GM21528 (cell line): Measurements from ENCODE around the gene VWA1.
"Not testable (repeated sequence)": the region's sequence is repeated elsewhere in the genome, so short reads cannot be mapped to it uniquely, and the experiment has no call there.

Experiments
- ATAC-seq: cut with Tn5 transposase; IDR thresholded peaks from one replicate; pipeline ENCODE4 v1.9.1; 2021; ENCODE audit warnings: mild to moderate bottlenecking, moderate library complexity; ENCODE audit not compliant: unreplicated experiment, low FRiP score

The VWA1 gene

DNA sequence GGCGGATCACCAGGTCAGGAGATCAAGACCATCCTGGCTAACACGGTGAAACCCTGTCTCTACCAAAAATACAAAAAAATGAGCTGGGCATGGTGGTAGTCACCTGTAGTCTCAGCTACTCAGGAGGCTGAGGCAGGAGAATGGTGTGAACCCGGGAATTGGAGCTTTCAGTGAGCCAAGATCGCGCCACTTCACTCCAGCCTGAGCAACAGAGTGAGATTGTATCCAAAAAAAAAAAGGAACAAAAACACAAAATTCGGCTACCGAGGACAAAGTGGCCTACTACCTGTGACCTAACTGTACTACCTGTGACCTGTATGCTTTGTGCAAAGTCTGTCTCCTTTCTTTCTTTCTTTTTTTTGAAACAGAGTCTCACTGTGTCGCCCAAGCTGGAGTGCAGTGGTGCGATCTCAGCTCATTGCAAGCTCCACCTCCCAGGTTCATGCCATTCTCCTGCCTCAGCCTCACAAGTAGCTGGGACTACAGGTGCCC, 32.5 kb upstream of the VWA1 start:
- not testable (repeated sequence) for ATAC-seq

DNA sequence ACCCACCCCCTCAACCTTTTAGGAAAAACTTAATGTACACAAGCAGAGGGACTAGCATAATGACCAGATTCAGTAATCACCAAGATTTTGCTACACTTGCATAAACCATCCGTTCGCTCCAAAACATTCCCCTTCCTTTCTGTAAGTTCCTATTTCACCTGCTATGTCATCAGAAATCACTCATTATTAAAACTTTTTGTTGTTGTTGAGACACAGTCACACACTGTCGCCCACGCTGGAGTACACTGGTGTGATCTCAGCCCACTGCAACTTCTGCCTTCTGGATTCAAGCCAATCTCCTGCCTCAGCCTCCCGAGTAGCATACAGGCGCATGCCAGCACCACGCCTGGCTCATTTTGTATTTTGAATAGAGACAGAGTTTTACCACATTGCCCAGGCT, 31.8 kb upstream of the VWA1 start:
- ATAC-seq = no peak

DNA sequence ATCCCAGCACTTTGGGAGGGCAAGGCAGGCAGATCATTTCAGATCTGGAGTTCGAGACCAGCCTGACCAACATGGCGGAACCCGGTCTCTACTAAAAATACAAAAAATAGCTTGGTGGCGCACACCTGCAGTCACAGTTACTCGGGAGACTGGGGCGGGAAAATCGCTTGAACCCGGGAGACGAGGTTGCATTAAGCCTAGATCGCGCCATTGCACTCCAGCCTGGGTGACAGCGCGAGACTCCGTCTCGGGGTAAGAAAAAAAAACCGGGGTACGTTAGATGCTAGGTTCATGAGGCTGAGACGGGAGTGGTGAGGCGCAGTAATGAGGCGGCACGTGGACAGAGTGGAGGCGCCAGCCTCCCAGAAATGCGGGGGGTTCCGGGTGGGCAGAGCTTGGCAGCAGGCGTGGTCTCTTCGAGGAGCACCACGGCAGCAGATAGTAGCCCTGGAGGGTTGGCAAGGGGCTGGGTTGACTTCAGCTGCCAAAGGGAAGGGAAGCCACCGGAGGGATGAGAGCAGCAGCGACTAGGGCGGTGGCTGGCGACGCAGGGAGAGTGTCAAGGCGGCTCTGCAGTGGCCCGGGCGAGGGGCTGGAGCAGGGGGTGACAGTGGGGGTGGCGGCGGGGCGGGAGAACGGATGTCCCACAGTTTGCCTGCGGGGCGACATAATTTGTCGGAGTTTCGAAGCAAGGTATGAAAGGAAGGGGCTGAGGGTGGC, 29.2 kb upstream of the VWA1 start:
- no peak for ATAC-seq

DNA sequence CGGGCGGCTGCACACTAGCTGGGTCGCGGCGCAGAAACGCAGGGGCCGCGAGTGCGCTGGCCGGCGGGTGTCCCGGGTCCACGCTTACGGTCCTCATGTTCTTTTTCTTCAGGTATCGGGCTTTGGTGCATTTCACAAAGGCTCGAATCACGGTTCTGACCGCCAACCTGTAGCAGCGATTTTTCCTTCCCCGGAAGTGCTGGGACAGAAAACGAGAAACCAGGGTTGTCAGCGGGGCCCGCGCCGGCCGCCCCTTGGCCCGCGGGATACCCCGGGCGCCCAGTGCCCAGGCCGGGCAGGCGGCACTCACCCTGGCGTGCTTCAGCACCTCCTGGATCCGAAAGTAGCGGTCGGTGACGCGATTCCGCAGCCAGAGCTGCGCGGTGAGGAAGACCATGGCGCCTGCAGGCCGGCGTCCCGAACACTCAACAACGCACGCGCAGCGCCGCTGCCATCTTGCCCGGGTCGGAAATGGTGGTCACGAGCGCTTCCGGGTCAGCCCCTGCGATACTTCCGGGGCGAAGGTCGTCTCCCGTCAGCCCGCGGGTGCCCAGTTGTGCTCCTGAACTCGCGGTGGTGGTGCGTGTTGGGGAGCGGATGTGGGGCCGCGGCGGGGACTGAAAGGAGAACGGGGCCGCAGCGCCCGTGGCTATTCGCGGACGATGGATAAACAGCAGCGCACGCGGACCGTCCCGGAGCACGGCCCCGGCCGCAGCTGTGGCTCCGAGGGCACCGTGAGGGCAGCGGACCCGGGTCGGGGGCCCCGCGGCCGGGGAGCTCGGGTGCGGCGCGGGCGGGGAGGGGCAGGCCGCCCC, 28.5 kb upstream of the VWA1 start, which contains the start of gene MRPL20:
Gene MRPL20 (minus strand): TSS at position 473 of the 815 bp plus-strand sequence. CDS start 76 bp downstream, at position 397.
- ATAC-seq = peak; percentile 92

GRCh38 chr1:1407636-1408318, 27.7 kb upstream of the VWA1 start:
- peak; percentile 22 for ATAC-seq

DNA sequence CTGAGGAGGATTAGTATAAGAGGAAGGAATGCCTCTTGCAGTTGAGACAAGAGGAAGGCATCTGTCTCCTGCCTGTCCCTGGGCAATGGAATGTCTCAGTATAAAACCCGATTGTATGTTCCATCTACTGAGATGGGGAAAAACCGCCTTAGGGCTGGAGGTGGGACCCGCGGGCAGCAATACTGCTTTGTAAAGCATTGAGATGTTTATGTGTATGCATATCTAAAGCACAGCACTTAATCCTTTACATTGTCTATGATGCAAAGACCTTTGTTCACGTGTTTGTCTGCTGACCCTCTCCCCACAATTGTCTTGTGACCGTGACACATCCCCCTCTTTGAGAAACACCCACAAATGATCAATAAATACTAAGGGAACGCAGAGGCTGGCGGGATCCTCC, 25.3 kb upstream of the VWA1 start:
- not testable (repeated sequence) for ATAC-seq

DNA sequence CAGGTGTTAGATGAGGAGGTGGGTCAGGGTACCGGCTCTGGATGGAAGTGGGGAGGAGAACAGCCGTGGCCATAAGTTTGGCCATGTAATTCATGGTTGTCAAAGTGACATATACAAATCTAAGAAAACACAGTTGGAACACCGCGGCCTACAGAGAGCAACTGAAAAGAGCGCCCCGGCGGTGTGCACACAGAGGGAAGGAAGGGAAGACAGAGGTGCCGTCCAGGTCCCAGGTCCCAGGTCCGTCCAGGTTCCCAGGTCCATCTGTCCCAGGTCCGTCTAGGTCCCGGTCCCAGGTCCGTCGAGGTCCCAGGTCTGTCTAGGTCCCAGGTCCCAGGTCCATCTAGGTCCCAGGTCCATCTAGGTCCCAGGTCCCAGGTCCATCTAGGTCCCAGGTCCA, 23.9 kb upstream of the VWA1 start:
- ATAC-seq = no peak

DNA sequence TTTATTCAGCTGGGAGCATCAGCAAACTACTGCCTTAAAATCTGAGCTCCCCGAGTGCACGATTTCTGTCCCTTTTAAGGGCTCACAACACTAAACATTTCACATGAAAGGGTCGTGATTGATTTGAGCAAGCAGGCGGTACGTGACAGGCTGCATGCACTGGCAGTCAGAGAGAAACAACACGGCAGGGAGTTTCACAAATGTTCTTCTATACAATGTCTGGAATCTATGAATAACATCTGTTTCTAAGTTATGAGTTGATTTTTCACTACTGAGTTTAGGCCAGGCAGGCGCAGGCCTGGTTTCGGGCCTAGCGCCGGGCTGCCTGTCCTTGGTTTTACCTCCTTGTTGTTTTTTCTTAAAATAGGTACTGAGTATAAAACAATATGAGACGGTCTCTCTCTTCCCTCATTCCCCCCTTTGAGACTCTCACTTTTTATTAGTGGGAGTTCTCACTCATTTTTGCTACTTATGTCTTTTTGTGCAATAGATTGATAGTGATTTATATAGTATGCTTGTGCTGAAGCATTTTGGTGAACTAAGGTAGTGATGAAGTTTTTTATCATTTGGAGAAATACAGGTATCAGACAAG, 23.1 kb upstream of the VWA1 start:
- not testable (repeated sequence) for ATAC-seq

DNA sequence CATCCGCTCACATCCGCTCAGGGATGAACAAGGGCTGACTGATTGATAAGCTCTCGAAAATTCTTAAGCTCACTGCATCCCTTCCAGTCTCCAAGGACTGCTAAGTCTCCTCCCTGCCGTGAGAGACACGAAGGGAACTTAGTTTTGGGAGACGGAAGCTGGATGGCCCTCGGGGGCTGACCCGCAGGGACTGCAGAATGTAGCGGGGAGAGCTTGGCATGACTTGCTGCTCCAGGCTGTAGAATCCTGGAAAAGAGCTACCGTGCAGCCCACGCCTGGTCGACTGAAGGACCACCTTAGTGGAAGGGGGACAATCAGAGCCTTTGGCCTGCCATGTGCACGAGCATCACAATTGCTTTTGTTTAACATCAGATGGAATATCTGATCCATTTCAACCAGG, 19.7 kb upstream of the VWA1 start:
- ATAC-seq = no peak

DNA sequence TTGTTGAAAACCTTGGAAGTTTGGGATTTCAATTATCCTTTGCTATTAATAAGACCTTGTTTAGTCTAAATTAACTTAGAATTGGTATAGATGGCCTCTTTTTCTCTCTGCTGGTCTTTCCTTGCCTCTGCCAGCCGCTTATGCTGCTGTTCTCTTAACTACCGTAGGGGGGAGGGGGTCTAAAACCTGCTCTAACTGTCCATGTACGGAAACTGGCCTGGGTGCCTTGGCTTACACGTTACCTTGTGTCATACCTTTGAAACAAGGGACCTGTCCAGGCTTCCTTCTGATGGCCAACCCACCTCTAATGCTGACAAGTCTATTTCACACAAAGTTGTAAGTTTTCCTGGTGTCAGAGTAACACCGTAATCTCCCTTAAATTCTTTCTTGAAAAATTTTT, 18.1 kb upstream of the VWA1 start:
- not testable (repeated sequence) for ATAC-seq

GRCh38 chr1:1417825-1418463, 17.5 kb upstream of the VWA1 start:
- not testable (repeated sequence) for ATAC-seq

- no peak for ATAC-seq
Measured at GRCh38 chr1:1418464-1419362, 16.8 kb upstream of the VWA1 start.

GRCh38 chr1:1419363-1419812, 16.1 kb upstream of the VWA1 start:
- ATAC-seq = no peak

- no peak for ATAC-seq
Measured at GRCh38 chr1:1419813-1420653, 15.5 kb upstream of the VWA1 start.

- ATAC-seq = no peak
Measured at GRCh38 chr1:1420654-1421141, 14.8 kb upstream of the VWA1 start.

DNA sequence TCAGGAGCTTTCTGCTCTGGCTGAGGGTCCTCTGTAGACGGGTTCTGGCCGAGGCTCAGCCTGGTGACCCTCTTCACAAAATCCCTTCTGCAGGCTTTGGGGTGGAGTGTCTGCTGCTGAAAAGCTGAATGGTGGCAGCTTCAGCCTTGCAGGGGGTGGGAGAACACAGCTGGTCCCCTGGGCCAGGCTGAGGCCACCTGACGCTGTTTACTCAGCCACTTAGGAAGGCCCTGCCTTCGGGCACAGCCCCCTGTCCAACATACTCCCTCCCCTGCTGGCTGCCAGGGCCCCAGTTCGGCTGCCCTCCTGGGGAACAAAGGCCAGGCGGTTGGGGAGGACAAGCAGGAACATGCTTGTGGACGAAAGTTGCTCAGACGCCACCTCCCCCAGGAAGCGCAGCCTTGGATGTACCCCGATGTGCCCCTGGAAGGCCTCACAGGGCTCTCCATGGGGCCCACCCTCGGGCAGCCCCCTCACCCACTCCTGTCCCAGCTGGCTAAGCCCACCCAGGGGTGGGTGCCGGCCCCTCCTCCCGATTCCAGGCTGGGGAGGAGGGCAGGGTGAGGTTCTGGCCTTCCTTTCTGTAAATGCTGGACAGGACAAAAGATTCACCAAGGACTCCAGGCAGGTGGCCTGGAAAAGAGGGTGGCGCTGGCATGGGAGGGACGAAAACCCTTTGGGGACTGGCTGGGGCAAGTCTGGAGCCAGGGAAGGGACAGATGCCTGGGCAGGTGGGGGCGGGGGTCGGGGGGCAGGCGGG, 14.2 kb upstream of the VWA1 start, which contains the start of gene ANKRD65:
Gene ANKRD65 (minus strand): TSS at position 130 of the 760 bp plus-strand sequence. CDS start 271 bp downstream, outside the sequence.
- ATAC-seq = no peak

DNA sequence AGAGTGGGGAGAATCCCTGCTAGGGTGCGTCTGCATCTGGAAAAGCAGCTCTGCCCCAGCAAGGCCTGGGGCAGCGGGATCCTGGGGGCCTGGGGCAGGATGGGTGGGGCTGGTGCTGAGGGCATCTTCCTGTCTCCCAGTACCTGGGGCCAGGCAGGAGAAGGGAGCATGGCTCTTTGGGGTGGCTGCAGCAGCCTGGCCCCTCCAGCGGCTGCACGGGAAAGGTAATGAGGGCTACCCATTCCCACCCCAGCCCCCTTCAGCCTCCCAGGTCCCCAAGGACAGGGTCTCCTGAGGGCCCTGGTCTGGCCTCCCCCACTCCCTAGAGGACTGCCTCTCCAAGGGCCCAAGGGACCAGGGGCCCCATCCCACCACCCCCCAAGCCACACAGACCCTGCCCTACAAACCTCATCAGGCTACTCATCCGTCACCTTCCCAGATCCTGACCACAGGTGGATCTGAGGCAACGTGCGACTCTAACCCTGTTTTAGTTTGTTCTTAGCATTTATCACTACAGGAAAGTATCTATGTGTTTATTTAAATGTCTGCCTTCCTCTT, 13.5 kb upstream of the VWA1 start:
- no peak for ATAC-seq
